ENCODE measurements around the gene CAPN11.

- TF ChIP-seq CTCF (IDR thresholded peaks at IDR 0.05) (no peak), EP300 (IDR thresholded peaks at IDR 0.05) (no peak)
Observed at GRCh38 chr6:44117397-44118128, 41.1 kb upstream of the CAPN11 start.

Measured in stomach (tissue), 4 donors.